A549 (cell line): ENCODE data around the gene SMG6.

Experiments used
- CBX2 ChIP-seq: fragments of 200-600 bp; sonication (generic); IDR thresholded peaks from 2 replicates; pipeline ENCODE4 v1.6.1; 2016; ENCODE audit warnings: low read depth, mild to moderate bottlenecking, borderline replicate concordance
- CTCF ChIP-seq: fragments of >200 bp; sonication (Bioruptor Twin); formaldehyde crosslinking; IDR thresholded peaks from 3 replicates; pipeline ENCODE4 v1.5.1; 2016
- EHMT2 ChIP-seq: fragments of 200-600 bp; sonication (generic); IDR thresholded peaks from 2 replicates; pipeline ENCODE4 v1.6.1; 2016; ENCODE audit warnings: antibody characterized with exemption, low read depth, mild to moderate bottlenecking, moderate library complexity
- FOXS1 ChIP-seq: fragments of 250-450 bp; sonication (Bioruptor Pico); IDR thresholded peaks from 2 replicates; pipeline ENCODE4 v1.5.0; 2020; ENCODE audit warnings: mild to moderate bottlenecking, moderate library complexity
- HOXA7 ChIP-seq: fragments of 250-450 bp; sonication (Bioruptor Pico); IDR thresholded peaks from 2 replicates; pipeline ENCODE4 v1.5.0; 2020; ENCODE audit warnings: mild to moderate bottlenecking, moderate library complexity
- NFE2L2 ChIP-seq: fragments of 150-350 bp; conservative IDR thresholded peaks from 2 replicates; pipeline ENCODE4 v1.6.1; 2014; ENCODE audit warnings: low read length
- POLR2A ChIP-seq: IDR thresholded peaks from 2 replicates; pipeline ENCODE4 v1.6.1; 2012; ENCODE audit warnings: mild to moderate bottlenecking, low read length
- POLR2AphosphoS2 ChIP-seq: conservative IDR thresholded peaks from 2 replicates; pipeline ENCODE4 v1.6.1; 2012; ENCODE audit warnings: low read length, improper control_type of control experiment, inconsistent platforms
- RARB ChIP-seq: fragments of 250-450 bp; sonication (Bioruptor Pico); IDR thresholded peaks from 2 replicates; pipeline ENCODE4 v1.8.0; 2021; ENCODE audit warnings: mild to moderate bottlenecking, moderate library complexity
- ZC3H11A ChIP-seq: fragments of 450-650 bp; IDR thresholded peaks from 2 replicates; pipeline ENCODE4 v1.6.1; 2014; ENCODE audit warnings: antibody characterized with exemption, mild to moderate bottlenecking

- TF ChIP-seq CTCF (no peak), POLR2A (no peak), POLR2AphosphoS2 (no peak), FOXS1 (CRISPR knock-in tag) (no peak), EHMT2 (no peak), HOXA7 (CRISPR knock-in tag) (no peak), ZC3H11A (no peak), NFE2L2 (no peak), RARB (no peak), CBX2 (no peak)
Observed at GRCh38 chr17:2172077-2172851, 131.3 kb downstream of the SMG6 start.
